HG02759 (cell line): ENCODE results near the gene GDF9.

Experiments used
- ATAC-seq: cut with Tn5 transposase; IDR thresholded peaks from one replicate; pipeline ENCODE4 v1.9.1; 2021; ENCODE audit warnings: mild to moderate bottlenecking, moderate library complexity; ENCODE audit not compliant: unreplicated experiment

The GDF9 gene

DNA sequence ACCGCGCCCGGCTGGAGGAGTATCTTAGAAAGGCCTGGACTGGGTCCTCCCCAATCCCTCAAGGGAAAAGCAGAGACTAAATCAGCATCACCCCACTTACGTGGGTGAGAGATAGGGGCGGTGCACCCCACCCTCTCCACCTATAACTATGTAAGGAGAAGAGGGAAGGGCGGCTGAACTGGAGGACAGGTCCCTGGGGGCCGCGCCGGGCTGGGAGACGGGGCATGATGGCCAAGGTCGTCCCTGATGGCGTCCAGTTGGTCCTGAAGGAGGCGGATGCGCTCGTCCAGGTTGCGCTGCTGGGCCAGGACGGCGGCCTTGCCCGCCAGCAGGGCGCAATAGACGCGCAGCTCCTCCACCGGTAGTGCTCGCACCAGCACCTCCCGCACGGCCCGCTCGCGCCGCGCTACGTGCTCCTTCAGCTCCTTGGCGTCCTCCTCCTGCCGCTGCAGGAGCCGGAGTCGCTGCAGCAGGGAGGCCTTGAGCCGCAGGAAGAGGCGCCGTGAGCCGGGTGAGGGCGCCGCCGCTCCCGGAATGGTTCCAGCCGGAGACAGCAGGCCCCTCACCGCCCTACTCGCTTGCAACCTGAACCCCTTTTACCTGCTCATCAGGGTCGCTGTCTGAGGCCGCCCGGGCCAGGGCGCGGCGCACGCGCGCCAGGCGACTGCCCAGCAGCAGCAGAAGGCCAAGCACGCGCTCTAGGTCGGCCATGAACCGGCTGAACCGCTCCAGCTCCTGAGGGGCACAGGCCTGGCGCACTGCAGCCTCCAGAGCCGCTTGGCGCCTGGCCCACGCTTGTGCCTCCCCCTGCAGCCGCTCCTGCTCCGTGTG, 43.4 kb downstream of the GDF9 start:
- no peak for ATAC-seq

DNA sequence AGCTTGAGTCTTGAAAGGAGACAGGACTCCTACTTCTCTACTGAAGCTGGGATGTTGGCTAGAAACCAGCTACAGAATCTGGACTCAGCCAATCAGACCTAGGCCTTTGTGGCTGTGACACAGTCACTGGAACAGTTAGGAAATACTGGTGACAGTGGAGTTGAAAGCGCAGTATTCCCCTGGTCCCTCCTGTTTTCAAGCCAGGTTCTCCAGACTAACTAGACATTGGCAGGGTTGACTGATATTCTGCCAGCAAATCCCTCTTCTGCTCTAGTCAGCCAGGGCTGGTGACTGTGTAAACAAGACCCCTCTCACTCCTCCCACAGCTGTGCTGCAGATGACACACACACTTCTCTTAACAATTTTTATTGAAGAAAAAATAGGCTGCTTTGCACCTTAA, 44.5 kb downstream of the GDF9 start:
- ATAC-seq, result no peak

- no peak for ATAC-seq
Observed at GRCh38 chr5:132821350-132821749, 44.9 kb downstream of the GDF9 start.

DNA sequence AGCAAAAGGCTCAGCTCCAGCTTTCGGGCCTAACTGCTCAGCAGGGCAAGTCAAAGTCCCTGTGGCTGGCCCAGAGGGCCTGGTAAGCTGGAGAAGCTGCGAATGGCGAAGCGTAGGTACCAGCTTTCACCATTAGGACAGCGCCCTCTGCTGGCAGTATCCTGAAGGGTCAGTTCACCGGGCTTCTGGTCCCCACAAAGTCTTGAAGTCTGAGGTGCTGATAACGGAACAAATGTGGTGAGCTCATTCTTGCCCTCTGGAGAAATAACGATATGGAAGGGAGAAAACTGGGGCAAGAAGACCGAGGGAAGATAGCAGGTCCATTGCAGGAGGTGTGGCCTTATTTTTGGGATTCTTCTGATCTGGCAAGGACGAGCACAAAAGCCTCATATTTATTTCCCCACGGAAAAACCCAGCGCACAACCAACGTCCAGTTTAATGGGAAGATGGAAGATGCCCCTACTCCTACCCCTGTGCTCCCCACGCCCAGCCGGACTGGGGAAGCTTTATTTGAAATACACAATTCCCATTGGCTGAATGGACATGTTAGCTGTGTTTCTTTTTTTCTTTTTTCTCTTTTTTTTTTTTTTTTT, 46.0 kb downstream of the GDF9 start:
- peak; percentile 89 for ATAC-seq

DNA sequence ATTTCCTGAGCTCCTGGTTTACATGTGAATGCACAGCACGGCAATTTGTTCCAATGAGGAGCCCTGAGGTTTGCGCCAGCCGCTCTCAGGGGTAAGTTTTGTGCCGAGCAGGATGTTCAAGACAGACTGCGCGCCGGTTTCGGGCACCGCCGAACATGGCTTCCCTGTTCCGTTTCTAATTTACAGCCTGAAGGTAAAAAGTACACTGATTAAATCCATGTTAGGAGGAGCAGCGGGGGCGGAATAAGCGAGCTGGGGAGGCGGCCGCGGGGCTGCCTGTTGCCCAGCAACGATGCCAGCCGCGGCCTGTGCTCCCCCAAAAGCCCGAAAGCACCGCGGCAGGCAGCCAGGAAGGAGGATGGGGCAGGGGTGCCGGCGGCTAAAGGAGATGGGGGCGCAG, 46.8 kb downstream of the GDF9 start:
- ATAC-seq, result no peak

- ATAC-seq, result no peak
Observed at GRCh38 chr5:132817011-132817410, 49.3 kb downstream of the GDF9 start.

DNA sequence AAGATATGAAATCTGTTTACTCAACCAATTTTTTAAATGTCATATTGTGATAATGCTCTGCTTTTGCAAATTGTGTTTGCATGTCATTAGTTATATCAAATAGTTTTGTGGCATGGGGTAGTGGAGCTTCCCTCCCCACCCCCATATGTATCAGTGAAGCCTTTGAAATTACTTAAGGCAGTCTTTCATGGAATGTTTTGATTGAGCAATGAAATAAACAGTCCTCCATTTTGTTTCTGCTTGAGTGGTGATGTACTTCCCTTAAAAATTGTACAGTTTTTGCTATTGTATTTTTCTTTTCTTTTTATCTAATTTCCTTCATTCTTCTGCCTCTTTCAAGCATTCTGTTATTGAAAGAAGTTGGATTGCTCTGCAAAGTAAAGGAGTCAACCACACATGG, 49.7 kb downstream of the GDF9 start:
- ATAC-seq, result no peak

GRCh38 chr5:132816083-132816482, 50.2 kb downstream of the GDF9 start:
- ATAC-seq, result no peak

DNA sequence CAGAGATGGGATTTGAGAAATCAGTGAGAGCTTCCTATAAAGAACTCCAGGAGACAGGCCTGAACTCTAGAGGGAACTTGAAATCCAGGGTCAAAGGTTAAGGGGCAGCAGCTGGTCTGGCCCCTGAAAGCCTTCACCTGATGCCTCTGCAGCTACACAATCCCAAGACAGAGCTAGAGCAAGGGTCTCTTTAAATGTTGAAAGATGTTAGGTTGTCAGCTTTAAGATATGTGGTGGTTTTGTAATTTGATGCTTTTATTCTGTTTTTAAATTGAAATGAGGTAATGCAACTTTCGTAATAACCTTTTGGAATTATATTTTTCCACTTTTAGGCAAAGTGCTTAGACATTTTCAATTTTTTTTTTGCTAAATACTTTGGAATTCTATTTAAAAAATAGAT, 50.8 kb downstream of the GDF9 start:
- ATAC-seq, result no peak

DNA sequence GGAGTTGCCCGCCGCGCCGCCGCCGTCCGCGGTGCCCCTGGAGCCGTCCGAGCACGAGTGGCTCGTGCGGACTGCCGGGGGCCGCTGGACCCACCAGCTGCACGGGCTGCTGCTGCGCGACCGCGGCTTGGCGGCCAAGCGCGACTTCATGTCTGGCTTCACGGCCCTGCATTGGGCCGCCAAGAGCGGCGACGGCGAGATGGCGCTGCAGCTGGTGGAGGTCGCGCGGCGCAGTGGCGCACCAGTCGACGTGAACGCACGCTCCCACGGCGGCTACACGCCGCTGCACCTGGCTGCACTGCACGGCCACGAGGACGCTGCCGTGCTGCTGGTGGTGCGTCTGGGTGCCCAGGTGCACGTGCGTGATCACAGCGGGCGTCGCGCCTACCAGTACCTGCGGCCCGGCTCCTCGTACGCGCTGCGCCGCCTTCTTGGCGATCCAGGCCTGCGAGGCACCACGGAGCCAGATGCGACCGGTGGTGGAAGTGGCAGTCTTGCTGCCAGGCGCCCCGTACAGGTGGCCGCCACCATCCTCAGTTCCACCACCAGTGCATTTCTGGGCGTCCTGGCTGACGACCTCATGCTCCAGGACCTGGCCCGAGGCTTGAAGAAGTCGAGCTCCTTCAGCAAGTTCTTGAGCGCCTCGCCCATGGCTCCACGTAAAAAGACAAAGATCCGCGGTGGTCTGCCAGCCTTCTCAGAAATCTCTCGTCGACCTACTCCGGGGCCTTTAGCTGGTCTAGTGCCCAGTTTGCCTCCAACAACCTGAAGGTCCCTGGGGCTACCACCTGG, 51.6 kb downstream of the GDF9 start:
- ATAC-seq, result no peak

GRCh38 chr5:132813599-132814502, 52.4 kb downstream of the GDF9 start:
- no peak for ATAC-seq

DNA sequence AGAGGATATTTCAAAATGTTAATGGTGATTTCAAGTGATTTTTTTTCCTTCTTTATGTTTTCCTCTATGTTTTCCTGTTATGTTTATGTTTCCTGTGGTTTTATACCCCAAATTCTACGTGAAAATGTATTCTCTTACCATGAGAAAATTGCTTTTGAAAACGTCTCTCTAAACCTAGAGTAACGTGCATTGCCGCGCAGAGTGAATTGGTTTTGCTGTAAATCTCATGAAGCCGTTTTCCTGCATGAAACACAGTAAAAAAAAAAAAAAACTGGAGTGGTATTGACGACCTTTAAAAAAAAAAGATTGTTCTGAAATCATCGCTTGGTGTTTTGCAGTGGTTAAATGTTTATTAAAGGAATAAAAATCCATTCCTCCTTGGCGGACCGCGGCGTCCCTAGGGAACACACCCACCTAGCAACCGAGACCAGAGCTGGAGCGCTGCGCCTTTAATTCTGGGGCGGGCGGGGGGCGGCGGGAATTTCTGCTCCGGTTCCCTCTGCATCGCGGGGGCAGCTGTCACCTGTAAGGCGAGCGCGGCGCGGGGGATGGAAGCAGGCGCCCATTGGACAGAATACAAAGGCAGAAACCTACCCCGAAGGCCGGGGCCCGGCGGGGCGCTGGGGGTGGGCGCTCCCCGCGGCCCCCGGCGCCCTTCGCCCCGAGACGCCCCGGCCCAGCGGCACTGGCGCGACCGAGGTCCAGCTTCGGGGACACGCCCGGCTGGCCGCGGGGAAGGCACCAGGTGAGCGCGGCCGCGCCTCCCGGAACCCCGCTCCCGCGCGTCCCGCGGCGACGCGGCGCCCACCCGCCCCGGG, 53.3 kb downstream of the GDF9 start, which contains the start of gene SOWAHA:
TSS of gene SOWAHA (plus strand) at position 522 of the 818 bp plus-strand sequence. CDS start 320 bp downstream, outside the sequence.
- no peak for ATAC-seq

DNA sequence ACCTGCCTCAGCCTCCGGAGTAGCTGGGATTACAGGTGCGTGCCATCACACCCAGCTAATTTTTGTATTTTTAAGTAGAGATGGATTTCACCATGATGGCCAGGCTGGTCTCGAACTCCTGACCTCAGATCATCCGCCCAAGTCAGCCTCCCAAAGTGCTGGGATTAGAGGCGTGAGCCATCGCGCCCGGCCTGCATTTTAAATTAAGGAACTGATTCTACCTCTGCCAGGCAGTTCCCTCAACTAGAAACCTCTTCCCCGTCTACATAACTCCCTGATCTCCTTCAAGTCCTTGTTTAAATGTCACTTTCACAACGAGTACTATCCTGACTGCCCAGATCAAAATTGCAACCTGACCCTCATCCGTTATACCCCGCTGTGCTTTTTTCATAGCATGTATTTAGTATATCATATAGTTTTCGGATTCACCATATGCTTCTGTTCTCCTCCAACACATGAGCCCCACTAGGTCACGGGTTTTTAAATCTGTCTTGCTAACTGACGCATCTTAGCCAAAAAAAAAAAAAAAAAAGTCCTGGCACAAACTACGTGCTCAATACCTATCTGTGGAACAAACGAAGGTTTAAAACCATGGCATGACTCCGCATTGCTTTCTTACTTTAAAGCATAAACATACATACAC, 54.0 kb downstream of the GDF9 start:
- ATAC-seq, result no peak
